ENCODE results near the gene C7orf33.
"Not testable (repeated sequence)": the region's sequence is repeated elsewhere in the genome, so short reads cannot be mapped to it uniquely, and the experiment has no call there.

Gene C7orf33

DNA sequence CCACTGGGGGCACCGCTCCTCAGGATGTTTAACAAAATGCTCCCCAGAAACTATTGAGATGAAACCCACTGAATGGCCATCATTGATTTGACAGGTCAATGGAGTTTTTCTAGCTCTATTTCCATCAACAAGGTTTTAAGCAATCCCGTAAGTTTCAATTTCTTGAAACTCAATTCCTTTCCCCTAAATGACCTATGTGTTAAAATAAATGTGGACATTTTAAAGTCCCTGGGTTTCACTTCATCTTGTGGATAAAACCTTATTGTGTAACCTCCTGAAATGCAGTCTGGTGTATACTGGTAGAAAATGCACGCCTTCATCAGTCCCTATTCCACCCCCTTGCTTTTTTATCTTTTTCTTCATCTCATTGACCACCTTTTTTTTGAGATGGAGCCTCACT is 8.9 kb upstream of the C7orf33 start:
- no peak for DNase-seq

DNA sequence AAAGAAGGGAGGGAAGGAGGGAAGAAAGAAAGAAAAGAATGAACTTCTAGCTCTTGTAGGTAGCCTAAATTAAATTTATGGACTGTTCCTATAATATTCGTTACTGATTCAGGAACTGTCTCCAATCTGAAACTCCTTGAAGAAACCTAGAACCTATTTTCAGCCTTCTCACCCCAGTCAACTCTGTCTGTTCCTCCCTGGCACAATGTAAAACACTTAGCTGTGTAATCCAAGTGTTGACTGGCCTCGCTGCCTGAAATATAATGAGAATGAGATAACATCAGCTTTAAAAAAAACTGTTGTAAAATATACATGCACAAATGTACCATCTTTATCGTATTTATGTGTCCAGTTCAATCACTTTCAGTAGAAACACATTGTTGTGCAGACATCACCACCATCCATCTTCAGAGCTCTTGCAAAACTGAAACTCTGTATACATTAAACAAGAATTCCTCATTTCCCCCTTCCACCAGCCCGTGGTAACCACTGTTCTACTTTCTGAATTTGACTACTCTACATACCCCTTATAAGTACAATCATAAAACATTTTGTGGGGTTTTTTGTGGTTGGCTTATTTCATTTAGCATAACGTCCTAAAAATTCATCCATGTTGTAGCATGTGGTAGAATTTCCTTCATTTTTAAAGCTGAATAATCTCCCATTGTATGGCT is 6.3 kb upstream of the C7orf33 start:
- no peak for DNase-seq

DNA sequence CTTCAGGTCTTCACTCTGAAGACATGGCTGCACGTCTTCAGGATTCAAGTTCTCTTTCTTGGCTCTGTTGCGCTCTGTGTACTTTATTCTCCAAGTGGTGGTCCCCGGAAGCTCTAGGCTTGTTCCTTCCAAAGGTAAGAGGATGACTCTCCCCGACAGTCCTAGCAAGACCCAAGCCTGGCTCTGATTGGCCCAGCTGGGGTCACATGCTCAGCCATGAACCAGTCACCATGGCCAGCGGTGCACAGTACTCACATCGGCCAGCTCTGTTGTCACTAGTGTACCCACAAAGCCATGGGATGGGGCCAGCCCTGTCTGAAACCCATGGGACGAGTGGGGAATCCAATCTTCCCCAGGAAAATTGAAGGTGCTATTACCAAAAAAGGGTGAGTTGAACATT is 5.2 kb upstream of the C7orf33 start:
- no peak for DNase-seq

DNA sequence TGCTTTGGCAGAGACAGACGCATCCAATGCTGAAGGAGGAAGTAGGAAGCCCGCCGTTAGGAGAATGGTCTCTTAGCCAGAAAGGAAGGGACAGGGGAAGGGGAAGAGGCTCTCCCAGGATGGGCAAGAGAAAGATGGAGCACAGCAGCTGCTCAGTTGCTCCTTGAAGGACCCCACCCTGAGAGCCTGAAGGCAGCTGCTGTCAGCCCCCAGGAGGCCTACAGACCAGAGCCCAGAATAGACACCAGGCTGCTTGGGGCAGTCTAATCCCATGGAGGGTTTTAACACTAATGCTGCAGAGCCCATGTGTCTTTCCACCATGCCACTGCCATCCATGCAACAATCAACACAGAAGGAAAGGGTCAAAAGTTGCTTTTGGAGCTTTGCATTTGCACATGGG is 3.5 kb upstream of the C7orf33 start:
- DNase-seq = no peak

DNA sequence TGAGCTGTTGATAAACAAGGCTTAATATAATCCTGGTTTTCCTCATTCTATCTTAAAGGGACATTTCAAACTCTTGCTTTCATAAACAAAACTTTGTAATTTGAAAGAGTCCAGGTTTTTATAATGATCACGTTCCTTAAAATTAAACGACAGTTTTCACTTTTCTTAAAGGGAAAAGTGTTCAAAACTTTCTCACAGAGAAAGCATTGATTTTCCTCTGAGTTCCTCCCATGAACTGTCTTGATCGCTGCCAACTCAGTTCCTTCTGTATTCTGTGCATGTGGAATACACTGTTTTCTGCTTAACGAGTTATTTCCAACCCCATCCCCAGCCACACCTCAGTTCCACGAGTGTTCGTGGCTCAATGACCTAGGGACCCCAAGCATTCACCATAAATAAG is 2.4 kb upstream of the C7orf33 start:
- no peak for DNase-seq

DNA sequence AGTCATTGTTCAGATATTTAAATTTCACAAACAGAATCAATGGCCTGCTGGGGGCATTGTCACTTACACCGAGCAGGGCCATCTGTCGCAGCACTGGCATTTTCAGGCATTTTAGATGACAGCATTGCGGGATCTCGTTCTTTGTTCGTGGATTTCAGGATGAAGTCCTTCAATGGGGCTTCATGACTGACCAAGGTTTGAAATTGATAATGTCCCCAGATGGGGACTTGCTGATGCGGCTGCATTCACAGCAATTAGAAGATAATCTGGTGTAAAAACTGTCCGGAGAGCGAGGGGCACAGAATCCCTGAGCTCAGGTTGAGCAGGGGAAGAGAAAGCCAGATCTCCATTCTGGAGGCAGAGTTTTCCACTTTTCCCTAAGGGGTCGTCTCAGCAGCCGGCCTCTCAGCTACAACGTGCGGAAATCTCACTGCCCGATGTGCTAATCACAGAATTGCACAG is 1.9 kb upstream of the C7orf33 start:
- DNase-seq = no peak

DNA sequence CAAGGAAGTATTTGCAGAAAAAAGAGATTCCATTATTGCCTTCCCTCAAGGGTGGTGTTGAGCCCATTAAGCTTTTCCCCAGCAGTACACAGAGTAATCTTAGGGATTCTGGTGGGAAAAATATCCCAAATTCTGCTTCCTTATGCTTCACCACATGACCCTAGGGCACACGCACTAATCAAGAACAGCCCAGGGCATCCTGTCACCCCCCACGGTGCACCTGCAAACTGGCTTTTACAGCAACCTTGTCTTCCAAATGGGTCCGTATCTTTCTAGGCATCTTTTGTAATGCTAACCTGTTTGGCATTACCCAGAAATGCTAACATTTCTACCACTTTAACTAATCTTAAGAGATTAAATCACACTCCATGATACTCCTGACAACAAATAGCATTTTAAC is 926 bp upstream of the C7orf33 start:
- DNase-seq = no peak

DNA sequence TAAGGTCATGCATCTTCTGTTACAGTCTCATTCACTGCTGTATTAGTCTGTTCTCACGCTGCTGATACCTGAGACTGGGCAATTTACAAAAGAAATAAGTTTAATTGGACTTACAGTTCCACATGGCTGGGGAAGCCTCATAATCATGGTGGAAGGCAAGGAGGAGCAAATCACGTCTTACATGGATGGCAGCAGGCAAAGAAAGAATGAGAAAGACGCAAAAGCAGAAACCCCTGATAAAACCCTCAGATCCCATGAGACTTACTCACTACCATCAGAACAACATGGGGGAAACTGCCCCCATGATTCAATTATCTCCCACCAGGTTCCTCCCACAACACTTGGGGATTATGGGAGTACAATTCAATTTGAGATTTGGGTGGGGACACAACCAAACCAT is 5.8 kb downstream of the C7orf33 start:
- DNase-seq = not testable (repeated sequence)

DNA sequence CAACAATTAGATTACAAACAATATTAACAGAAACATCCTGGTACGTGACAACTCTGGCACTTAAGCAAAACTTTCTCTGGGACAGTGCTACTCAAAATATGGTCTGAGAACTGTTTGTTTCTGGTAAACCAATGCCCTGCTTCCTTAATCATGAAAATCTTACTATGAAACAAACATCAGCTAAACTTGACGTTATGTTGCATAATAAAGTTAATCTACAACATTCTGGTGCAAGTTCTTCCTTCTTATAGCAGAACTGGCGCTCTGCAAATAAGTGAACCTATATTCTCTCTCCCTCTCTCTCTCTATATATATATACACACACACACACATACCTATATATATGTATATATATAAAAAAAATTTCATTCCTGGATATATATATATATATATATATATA is 7.8 kb downstream of the C7orf33 start:
- no peak for DNase-seq

DNA sequence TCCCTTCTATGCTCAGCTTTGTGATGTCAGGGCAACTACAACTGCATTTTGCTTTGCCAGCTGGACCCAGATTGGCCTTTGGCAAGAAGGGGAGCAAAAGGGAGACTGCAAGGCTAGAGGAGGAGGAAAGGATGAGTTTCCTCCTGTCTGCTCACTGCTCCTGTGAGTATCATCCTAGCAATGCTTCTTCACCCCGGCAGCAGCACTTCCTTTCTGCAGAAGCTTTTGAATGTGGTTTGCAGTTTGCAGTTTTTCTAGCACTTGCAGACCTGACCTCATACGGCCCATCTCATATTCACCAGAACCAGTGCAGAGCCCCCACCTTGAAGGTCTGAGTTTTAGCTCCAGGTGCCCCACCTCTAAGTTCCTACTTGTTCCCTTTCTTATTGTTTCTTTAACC is 14.8 kb downstream of the C7orf33 start:
- DNase-seq = no peak

DNA sequence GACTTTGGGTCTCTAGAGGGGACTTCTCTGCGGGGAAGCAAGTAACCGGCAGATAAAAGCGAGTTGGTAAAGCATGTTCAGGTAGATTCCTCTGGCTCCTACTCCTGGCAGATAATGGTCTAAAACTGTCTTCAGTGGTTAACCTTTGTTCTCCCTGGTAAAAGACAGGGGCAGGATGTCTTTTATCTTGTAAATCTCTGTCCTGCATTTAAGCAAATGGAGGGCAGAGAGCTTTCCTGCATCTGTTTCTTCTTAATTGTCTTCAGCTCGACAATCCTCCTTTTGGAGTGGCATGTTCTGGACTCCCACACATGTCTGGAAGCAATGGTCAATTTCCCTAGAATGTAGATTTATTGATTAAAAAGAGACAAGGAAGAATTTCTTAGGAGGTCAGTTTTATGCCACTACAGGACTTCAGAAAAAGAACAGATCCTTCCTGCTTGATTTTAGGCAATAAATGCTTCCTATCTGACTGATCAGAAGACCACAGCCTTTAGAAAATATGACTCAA is 16.6 kb downstream of the C7orf33 start:
- no peak for DNase-seq

DNA sequence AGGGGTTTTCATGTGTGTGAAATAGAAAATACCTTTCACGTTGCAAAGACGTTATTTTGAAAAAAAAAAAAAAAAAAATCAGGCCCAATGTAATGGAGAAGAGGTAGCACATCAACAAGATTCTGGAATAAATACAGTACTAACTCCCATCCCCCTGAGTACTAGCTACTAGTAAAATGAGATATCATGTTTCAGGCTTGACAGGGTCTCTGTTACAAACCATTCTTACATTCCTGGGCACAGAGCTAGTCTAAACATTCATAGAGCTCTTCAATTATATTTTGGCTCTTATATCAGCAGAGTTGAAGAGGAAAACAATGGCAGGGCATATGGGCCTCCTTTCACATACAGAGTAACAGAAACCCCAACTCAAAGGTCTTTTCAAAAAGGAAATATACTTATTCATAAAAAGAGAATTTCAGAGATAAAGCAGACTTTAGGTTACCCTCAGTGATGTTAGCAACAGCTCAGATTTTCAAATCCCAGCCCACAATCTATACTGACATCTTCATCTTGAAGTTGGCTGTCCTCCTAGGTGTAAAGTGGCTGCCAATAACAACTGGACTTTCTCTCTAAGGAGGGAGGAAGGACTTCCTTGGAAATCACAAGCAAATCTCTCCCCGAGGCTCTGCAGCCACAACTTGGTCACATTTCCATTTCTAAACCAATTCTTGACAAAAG is 18.6 kb downstream of the C7orf33 start:
- no peak for DNase-seq

DNA sequence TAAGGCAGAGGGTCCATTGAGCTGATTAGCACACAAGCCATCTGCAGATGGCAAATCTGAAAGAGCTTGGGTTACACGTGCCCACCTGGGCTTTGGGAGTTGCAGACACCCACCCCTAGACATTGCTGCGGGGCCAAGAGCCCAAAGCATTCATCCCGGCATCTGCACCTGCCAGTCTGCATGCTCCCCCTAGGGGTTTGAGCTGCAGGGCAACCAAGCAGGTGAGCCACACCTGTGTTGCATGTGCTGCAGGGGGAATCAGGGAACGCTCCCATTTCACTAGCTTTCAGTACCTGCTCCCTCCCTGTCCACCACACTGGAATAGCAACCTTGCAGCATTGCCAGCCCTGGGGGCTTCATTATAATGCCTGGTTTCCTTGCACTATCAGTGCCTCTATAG is 21.1 kb downstream of the C7orf33 start:
- no peak for DNase-seq

DNA sequence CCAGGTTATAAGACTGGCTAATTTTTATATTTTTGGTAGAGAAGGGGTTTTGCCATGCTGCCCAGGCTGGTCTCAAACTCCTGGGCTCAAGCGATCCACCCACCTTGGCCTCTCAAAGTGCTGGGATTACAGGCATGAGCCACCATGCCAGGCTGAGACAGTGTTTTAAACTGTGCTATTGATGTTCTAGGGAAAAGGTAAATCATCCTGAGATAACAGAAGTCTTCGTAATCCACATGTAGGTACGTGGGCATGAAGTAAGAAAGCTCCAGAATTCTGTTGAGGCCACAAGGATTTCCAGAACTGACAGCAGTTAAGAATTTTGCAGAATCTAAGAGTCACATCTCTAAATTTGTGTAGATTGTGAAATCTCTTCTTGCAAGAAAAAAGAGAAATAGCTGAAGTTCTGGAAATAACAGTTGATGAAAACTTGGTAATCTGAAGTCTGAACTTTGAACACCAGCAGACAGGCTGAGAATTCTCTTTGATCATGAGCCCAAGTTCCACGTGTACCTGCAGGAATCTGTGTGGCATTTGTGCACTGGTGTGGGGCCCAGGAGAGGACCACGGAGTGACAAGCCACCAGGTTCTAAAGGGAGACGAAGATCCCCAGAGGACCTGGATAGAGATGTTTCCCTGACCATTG is 24.6 kb downstream of the C7orf33 start:
- no peak for DNase-seq

DNA sequence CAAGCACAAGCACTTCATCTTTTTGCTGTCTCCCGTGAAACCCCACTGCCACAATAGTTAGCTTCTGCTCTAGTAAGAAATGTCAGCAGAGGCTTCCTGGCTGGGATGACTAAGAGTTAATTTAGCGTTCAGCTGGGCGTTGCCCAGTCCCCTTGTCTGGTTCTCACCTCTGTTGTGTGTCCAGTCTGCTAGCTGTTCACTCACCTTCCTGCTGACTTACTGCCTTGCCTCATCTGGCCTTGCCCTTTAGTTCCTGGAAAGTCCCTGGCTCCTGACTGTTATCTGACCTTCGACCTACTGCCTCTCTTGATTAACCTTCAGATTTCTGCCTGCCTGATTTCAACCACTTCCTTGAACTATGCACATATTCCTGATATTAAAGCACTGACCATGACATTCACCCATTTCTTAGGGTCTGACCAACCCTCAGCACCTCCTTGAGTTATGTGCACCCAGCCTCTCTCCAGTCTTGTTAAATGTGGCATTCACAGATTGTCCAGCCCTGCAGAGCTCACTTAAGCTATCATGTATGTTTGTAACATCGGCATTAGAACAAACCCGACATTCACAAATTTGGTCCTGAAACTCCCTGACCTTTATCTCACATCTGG is 30.3 kb downstream of the C7orf33 start:
- DNase-seq = no peak

DNA sequence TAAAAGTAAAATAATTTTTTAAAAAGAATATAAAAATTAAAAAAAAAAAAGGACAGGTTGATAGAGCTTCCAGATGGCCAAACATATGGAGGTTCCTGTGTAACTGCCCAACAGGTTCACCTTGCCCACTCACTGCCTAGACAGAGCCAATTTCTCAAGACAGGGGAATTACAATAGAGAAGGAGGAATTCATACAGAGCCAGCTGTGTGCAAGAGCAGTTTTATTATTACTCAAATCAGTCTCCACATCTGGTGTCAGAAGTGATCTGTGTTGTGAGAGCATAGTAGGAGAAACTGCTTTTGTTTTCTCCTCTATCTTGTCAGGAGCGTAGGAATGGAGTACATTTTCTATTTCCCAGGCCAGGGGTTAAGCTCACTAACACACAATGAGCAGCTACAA is 31.0 kb downstream of the C7orf33 start:
- no peak for DNase-seq

DNA sequence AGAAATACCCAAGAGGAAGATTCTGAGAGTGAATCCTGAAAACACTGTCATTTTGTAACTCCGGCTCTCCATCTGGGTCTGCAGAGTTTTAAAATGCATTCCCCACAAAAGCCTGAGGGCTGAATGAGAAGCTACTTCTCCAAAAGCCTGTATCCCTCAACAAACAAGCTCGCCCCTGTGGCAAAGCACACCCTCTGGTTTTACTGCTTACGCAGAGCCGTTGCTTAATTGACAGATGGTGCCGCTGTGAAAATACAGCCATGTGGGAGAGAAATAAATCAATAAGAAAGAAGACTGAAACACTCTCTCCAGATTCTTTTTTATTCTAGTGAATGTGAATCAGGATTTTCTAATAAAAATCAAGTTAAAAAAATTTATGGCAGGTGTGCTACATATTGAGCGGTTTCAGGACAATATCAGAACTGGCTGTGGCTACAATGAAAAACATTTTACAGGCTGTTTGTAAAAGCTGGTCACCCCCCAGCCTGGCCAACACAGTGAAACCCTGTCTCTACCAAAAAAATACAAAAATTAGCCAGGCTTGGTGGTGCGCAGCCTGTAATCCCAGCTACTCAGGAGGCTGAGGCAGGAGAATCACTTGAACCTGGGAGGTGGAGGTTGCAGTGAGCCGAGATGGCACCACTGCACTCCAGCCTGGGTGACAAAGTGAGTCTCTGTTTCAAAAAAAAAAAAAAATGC is 32.5 kb downstream of the C7orf33 start:
- no peak for DNase-seq

DNA sequence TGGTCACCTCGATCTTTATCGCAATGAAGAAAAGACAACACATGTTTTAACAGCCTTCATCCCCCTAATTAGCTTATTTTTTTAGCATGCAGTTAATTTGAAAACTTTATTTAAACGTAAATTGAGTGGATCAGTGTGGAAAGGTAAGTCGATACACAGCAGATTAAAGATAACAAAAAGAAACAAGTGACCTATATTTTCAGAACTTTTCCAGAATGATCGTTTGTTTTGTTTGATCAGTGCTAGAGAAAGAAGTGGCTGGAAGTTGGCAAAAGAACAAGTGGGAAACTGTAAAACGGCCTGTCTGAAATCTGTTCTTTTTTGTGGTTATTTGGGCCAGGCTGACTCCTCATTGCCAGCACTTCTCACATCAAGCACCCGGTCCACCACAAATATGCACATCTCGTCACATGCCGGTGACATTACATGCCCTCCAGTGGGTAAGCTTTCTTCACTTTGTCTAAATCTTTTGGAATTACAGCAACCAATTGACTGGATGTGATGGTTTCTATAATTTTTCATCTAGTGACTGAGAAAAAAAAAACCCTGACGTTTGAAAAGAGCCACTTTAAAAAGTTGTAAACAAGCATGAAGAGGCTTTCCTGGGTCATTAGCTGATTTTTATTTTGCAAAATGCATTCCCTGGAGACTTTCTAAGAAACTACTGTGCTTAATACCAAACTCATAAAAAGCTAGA is 33.2 kb downstream of the C7orf33 start:
- DNase-seq = no peak

DNA sequence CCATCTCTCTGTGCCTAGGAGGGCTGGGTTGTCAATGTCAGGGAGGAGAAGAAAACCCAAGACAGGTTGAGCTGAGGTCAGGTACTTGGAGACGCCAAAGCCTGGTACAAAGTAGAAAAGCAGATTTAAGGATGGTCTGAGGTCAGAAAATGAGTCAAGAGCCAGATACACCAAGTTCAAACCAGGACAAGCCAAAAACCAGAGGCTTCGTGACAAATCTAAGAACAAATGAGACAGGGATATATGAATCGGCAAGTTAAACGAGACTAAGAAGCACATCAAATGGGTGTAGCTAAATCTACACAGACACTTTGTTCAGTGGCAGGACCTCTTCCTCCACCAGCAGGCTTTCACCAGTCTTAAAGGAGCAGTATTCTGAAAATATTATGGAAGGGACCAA is 34.2 kb downstream of the C7orf33 start:
- no peak for DNase-seq

DNA sequence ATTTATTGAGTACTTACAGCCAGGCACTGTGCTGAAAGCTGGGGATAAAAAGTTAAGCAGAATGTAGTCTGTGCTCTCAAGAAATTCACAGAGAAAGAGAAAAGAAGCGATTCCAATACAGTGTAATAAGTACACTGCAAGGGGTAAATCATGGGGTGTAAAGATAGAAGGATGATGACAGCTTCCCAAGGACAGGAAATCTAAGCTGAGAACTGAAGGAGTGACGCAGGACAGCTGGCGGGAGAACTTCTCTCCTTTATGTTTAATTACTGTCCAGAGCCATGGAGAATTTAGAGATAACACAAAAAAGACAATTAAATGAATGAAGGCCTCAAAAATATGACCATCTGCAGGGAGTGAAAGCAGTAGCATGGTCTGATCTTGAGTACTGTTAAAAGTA is 34.8 kb downstream of the C7orf33 start:
- no peak for DNase-seq

DNA sequence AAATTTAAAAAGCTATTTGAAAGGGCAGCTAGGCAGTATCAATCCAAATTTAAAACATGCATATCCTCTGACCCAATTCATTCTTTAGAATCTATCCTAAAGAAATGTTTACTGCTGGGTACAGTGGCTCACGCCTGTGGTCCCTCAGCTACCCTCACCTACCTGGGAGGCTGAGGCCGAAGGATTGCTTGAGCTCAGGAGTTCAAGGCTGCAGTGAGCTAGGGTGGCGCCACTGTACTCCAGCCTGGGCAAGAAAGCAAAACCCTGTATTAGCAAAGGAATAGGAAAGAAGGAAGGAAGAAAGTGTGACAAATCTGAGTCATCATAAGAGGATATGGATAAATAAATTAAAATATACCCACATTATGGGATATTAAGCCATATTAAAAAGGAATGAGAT is 36.3 kb downstream of the C7orf33 start:
- no peak for DNase-seq

DNA sequence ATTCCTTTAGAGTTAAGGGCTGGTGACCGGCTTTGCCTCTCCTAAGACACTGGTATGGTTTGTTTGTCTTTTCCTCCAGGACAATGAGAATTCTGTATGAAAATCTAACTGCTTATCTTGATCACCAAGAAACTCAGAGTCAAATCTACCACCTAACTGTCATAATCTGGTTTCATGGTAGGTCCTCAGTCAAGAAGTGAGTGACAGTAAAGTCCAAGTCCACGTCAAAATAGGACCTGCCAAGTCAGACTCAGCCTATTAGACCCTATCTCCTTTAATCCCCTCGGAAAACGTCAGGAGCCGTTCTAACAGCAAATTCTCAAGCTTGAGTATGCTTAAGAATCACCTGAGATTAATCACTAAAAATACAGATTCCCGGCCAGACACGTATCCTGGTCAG is 37.4 kb downstream of the C7orf33 start:
- DNase-seq = no peak

DNA sequence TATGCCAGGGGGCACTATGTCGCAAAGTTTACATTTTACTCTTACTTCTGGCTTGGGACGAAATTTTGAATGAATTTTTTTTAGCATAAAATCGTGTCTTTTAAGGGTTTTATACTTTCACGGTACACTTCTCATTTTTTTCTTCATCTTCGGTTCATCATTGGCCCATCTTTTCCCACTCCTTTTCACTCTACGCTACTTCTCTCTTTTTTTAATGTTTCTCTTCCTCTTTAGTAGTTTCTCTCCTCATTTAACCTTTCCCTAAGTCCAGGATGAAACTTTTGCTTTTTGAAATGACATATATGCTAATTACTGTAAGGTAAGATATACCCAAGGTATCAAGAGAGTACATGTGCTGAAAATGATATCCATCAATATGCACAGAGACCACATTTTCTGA is 39.5 kb downstream of the C7orf33 start:
- DNase-seq = no peak
